Effector memory CD4-positive, alpha-beta T cell (primary cell): Measurements from ENCODE around the gene CYTL1.
"Not testable (repeated sequence)": the region's sequence is repeated elsewhere in the genome, so short reads cannot be mapped to it uniquely, and the experiment has no call there.

Source experiments
- DNase-seq, 3 donors: peaks; one replicate each; pipeline ENCODE4 v3.0.0-alpha.2; 2020
- H3K27ac ChIP-seq: 2 replicates; pipeline ENCODE4 v1.7.0; 2013; ENCODE audit warnings: mild to moderate bottlenecking, low read length, moderate library complexity; ENCODE audit not compliant: insufficient read depth, poor library complexity, severe bottlenecking
- H3K27me3 ChIP-seq: replicated peaks from 2 replicates; pipeline ENCODE4 v1.7.0; 2013; ENCODE audit warnings: mild to moderate bottlenecking, low read length; ENCODE audit not compliant: insufficient read depth, control insufficient read depth, poor library complexity, severe bottlenecking
- H3K36me3 ChIP-seq: 2 replicates; pipeline ENCODE4 v1.7.0; 2013; ENCODE audit warnings: mild to moderate bottlenecking, low read length, moderate library complexity; ENCODE audit not compliant: control insufficient read depth, insufficient read depth
- H3K4me1 ChIP-seq: 2 replicates; pipeline ENCODE4 v1.7.0; 2013; ENCODE audit warnings: low read length, mild to moderate bottlenecking; ENCODE audit not compliant: control insufficient read depth, insufficient read depth, poor library complexity, severe bottlenecking
- H3K4me3 ChIP-seq: 2 replicates; pipeline ENCODE4 v1.7.0; 2013; ENCODE audit warnings: low read length, low read depth, mild to moderate bottlenecking; ENCODE audit not compliant: insufficient read depth, poor library complexity, severe bottlenecking
- H3K9me3 ChIP-seq: 2 replicates; pipeline ENCODE4 v1.7.0; 2013; ENCODE audit warnings: mild to moderate bottlenecking, low read length, moderate library complexity; ENCODE audit not compliant: control insufficient read depth
- total RNA-seq, 3 donors: gene quantifications; one replicate each; lab custom pipeline; 2026; lab: John Stamatoyannopoulos, UW

CYTL1 gene
- total RNA-seq = 0 to 0.19 (median 0) reads per million in 3 donors

GRCh38 chr4:5019274-5019673, at the start of gene CYTL1:
TSS of gene CYTL1 (minus strand) at chr4:5019458. CDS start at chr4:5019445, 13 bp downstream.
- Histone ChIP-seq H3K4me1 (no peaks in the 10 kb centered on the region), H3K9me3 (no peaks in the 10 kb centered on the region), H3K4me3 (no peak within 1 kb of the TSS), H3K36me3 (no peaks in the 10 kb centered on the region), H3K27me3 (no peaks in the 10 kb centered on the region), H3K27ac (no peak within 1 kb of the TSS)
- no peak for DNase-seq

DNA sequence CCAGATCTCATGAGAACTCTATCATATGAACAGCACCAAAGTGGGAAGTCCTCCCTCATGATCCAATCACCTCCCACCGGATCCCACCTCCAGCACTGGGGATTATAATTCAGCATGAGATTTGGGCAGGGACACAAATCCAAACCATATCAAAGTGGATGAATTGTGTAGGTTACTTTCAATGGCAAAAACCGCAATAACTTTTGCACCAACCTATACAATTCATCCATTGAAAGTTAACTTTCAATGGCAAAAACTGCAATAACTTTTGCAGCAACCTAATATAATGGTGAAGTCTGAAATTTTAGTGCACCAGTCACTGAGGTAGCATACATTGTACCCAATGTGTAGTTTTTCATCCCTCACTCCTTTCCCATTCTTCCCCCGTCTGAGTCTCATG, 48.6 kb upstream of the CYTL1 start:
- Histone ChIP-seq H3K36me3 (no peaks in the 10 kb centered on the region), H3K9me3 (no peaks in the 10 kb centered on the region), H3K27me3 (no peaks in the 10 kb centered on the region), H3K4me1 (no peaks in the 10 kb centered on the region), H3K27ac (no peak overlapping the region), H3K4me3 (no peak overlapping the region)
- DNase-seq = no peak

DNA sequence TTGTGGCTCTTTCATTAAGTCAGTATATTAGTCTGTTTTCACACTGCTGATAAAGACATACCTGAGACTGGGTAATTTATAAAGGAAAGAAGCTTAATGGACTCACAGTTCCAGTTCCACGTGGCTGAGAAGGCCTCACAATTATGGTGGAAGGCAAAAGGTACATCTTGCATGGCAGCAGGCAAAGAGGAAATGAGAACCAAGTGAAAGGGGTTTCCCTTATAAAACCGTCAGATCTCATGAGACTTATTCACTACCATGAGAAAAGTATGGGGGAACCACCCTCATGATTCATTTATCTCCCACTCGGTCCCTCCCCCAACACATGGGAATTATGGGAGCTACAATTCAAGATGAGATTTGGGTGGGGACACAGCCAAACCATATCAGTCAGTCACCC, 47.7 kb upstream of the CYTL1 start:
- not testable (repeated sequence) for H3K36me3 ChIP-seq, H3K27ac ChIP-seq, H3K27me3 ChIP-seq, H3K9me3 ChIP-seq, H3K4me1 ChIP-seq, DNase-seq, H3K4me3 ChIP-seq

- no peaks in the 10 kb centered on the region for H3K27me3 ChIP-seq
- no peak overlapping the region for H3K4me3 ChIP-seq
- H3K4me1 ChIP-seq = no peaks in the 10 kb centered on the region
- H3K9me3 ChIP-seq = no peaks in the 10 kb centered on the region
- no peak for DNase-seq
- H3K27ac ChIP-seq = no peak overlapping the region
- no peaks in the 10 kb centered on the region for H3K36me3 ChIP-seq
These were observed 46.8 kb upstream of the CYTL1 start for GRCh38 chr4:5066101-5066500.

DNA sequence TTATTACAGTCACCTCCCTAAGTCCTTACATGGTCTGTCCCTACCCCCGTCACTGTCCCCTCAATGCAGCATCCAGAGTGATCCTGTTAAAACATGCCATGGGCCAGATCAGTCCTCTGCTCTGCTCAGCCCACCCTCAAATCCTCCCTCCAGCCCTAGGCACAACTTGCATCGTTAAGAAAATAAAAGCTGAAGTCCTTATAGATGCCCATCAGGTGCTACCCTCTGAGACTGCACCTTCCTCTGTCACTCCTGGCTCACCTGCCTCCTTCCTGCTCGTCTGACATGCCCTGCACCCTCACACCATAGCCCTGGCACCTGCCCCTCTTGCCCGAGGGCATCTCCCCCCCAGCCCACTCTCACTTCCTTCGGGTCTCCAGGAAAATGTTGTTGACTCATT, 36.2 kb upstream of the CYTL1 start:
- peaks cover 6% of the 10 kb centered on the region for H3K4me1 ChIP-seq
- no peak overlapping the region for H3K27ac ChIP-seq
- no peaks in the 10 kb centered on the region for H3K9me3 ChIP-seq
- DNase-seq = no peak
- H3K36me3 ChIP-seq = no peaks in the 10 kb centered on the region
- no peaks in the 10 kb centered on the region for H3K27me3 ChIP-seq
- no peak overlapping the region for H3K4me3 ChIP-seq

- no peak overlapping the region for H3K27ac ChIP-seq
- no peaks in the 10 kb centered on the region for H3K27me3 ChIP-seq
- H3K9me3 ChIP-seq = no peaks in the 10 kb centered on the region
- peaks cover 6% of the 10 kb centered on the region for H3K4me1 ChIP-seq
- no peaks in the 10 kb centered on the region for H3K36me3 ChIP-seq
- DNase-seq = no peak
- no peak overlapping the region for H3K4me3 ChIP-seq
These were observed 35.3 kb upstream of the CYTL1 start for GRCh38 chr4:5054532-5054931.

- DNase-seq = no peak
- H3K4me3 ChIP-seq = no peak overlapping the region
- H3K36me3 ChIP-seq = no peaks in the 10 kb centered on the region
- H3K27me3 ChIP-seq = no peaks in the 10 kb centered on the region
- H3K4me1 ChIP-seq = peaks cover 6% of the 10 kb centered on the region
- no peak overlapping the region for H3K27ac ChIP-seq
- no peaks in the 10 kb centered on the region for H3K9me3 ChIP-seq
These were observed 33.6 kb upstream of the CYTL1 start for GRCh38 chr4:5052726-5053425.

- Histone ChIP-seq H3K27me3 (no peaks in the 10 kb centered on the region), H3K4me3 (no peak overlapping the region), H3K9me3 (no peaks in the 10 kb centered on the region), H3K4me1 (peaks cover 6% of the 10 kb centered on the region), H3K27ac (no peak overlapping the region), H3K36me3 (no peaks in the 10 kb centered on the region)
- DNase-seq = no peak
These were observed 33.0 kb upstream of the CYTL1 start for GRCh38 chr4:5052204-5052702.

- Histone ChIP-seq H3K27me3 (no peaks in the 10 kb centered on the region), H3K4me1 (peaks cover 6% of the 10 kb centered on the region), H3K9me3 (no peaks in the 10 kb centered on the region), H3K27ac (no peak within 1 kb of the TSS), H3K4me3 (peak within 1 kb of the TSS; percentile 13), H3K36me3 (no peaks in the 10 kb centered on the region)
- no peak for DNase-seq
These were observed 32.3 kb upstream of the CYTL1 start, which contains the start of gene STK32B for GRCh38 chr4:5051278-5052203. TSS of gene STK32B (plus strand) at chr4:5051480.
